Hematopoietic multipotent progenitor cell treated with erythropoietin and hydrocortisone succinate and interleukin-3 and kit ligand, for 4 days (in vitro differentiated cells): ENCODE data around the gene THBS2.

Experiments used
- DNase-seq: peaks from one replicate; pipeline ENCODE4 v3.0.0-alpha.2; 2015

The THBS2 gene

DNA sequence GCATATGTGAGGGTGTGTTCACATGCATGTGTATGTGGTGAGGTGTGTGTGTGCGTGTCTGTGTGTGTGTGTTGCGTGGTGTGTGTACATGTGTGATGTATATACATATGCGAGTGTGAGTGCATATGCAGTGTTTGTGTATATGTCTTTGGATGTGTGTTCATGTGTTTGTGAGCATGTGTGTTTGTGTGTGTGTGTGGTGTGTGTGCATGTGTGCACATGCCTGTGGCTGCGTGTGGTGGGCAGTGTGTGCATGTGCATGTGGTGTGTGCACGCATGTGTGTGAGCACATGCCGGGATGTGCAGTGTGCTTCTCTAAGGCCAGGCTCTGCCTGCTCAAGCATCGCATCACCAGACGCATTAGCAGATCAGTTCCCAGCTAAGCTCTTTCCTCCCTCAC is 5.7 kb downstream of the THBS2 start:
- no peak for DNase-seq

DNA sequence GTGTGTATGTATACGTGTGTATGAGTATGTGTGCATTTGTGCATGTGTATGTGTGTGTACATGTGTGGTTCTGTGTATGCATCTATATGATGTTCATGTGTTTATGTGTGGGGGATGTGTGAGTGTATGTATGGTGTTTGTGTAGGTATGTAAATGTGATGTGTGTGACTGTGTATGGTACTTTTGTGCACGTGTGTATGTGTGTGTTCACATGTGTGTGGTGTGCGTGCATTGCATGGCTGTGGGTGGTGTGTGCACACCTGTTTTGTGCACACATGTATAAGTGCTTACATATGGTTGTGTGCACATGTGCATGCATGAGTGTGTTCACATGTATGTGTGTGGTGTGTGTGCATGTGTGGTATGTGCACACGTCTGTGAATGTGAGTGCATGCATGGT is 6.2 kb downstream of the THBS2 start:
- DNase-seq: no peak

DNA sequence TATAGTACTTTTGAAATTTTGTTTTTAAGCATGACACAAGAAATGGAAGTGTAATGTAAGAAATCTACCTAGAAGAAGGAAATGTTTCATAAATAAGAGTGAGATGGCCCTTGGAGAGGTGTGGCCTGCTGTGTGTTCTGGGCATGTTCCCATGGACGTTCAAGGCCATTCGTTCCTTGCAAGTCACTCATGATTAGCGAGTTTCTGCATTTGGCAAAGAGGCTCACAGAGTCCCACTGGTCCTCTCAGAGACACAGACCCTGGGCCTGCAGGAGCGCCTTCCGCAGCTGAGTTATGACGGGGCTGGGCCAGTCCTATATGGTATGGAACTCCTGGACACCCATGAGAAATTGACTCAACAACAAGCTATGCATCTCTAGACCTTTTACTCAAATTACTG is 7.2 kb downstream of the THBS2 start:
- no peak for DNase-seq

DNA sequence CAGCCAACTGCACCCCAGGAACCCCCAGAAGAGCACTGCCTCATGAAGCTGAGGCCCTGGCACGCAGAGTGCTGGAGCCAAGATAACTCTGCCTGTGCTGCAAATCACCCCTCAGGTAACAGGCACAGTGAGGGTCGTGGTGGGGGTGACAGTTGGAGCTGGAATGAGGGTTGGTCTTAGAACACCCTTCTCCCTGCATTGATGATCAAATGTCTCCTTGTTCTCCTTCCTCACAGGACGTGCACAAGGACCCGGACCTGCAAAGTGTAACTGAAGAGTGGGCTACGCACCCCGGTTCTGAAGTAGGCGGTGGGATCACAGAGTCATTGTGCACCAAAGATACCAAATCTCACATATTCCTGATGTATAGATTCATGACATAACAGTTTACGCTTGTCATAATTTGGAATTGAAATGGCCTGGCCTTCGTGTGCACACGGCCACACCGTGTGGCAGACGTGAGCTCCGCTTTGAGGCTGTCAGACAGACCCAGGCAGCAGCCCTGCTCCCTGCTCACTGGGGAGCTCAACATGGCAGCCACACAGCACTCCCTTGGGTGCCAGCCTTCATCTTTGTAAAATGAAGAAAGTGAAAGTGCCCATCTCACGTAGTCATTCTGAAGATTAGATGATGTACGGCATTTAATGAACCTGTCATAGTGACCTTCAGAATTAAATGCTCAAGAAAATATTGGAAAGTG is 8.8 kb downstream of the THBS2 start:
- no peak for DNase-seq

DNA sequence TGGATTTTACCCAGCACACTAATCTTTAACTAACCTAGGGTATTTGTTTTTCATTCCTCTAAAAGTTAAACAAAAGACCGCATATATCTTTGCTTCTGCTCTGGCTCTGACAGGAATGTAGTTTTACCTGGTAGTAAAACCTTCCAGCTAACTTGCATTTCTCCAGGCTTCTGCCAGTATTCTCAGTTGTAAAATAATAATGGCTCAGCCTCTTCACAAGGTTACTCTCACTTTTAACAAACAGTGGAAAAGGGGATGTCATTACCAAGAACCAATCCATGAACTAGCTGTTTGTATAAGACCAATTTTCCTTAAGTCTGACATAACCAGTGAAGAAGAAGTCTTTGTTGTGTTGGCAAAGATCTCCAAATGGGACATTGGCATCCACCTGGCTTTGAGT is 10.0 kb downstream of the THBS2 start:
- no peak for DNase-seq

DNA sequence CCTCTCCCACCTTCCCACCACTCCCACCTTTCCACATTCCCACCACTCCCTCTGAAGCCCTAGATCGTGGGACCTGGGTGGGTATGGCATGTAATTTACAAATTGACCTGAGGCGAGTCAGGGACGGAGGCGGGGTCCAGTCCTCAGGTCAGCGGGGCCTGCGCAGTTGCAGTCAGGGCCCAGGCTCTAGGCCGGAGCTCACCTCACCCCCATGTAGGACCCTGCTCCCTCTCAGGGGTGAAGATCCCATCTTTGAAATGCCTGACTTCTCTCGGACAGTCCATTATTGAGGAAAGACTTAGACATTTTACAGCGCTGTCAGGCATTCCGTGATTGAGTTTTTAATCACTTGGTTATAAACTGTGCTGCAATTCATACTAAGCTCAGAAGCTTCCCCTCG is 10.5 kb downstream of the THBS2 start:
- no peak for DNase-seq

DNA sequence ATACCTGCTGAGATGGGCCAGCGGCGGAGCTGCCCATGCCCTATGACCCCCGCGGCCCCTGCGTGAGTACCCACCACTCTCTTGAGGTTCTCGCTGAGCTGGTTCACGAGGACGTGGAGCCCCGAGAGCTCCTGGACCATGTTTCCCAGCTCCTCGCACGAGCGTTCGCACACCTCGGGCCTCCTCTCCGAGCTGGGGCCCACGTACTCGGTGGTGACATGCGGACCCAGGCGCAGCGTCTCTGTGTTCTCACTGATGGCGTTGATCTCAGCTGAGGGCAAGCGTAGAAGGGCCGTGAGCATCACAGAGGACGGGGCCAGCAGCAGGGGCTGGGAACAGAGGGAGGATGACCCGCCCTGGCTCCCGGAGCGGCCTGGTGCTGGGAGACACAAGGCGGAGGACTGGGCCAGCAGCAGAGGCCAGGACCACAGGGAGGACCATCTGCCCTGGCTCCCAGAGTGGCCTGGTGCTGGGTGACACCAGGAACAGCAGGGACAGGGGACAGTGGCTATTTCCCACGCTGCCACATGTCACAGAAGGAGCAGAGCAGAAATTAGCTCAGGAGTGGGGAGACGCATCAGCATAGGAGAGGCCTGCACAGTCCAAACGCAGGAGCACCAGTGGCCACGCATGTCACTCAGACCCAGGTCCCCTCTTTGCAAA is 11.8 kb downstream of the THBS2 start:
- DNase-seq: no peak

DNA sequence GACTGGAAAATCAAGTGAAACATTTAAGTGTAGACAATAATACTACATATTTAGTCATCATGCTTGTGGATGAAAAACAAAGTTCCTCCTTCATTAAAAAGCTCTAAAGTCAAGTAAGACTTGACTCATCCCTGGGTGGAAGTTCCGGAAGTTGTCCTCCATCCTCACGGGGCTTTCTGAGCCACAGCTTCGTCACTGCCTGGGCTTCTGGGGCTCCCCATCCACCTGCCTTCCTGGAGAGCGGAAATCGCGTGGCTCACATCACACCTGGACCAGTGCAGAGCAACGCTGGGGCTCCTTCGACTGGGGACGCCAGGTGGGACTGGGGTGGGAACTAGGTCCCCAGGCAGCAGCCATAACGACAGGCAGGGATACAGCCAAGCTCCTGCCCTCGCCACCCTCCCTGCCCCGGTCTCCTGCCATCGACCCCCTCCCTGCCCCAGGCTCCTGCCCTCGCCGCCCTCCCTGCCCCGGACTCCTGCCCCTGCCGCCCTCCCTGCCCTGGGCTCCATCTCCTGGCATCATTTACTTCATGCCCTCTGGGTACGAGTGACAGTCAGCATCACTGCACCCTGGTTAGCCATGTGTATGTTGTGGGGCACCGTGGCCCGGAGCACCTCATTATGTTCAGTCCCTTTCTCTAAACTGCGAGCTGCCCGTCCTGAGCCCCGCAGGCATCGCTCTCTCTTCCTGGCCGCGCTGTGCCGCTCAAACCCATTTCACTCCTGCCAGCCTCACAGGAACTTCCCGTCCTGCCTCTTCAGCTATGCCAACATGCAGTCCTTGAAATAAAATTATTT is 12.9 kb downstream of the THBS2 start:
- DNase-seq: no peak

DNA sequence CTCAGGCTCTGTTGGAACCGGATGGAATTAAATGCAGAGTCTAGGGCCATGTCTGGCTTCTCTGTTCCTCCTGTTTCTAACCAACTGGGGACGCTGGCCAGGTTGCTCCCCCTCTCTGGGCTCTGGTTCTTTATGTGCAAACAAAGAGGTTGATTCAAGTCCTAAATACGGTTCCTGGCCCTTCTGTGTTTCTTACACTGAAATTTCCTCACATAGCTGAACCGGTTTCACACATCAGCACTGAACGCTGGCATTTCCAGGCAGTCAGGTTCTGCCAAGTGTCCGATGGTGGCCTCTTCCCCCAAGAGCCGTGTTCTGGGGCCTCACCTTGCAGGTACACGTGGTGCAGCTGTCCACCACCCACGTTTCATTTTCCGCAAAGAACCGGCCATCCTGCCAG is 13.5 kb downstream of the THBS2 start:
- DNase-seq: no peak

DNA sequence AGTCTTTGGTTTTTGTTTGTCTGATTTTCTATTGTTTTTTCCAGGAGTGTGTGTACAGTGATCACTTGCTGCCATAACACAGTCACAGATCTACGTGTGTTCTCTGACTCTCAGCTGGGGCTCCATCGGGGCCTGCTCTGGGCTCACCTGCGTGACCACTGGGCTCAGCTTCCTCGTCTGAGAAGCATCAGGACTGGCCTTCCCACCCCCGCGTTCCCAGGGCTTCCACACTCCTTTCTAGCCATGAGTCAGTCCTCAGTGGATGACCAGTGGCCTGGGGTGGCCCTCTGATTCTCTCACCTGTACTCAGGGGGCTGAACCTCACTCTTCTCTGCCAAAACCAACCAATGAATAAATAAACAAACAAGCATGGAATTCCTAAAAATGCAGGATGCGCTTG is 14.5 kb downstream of the THBS2 start:
- DNase-seq: no peak

DNA sequence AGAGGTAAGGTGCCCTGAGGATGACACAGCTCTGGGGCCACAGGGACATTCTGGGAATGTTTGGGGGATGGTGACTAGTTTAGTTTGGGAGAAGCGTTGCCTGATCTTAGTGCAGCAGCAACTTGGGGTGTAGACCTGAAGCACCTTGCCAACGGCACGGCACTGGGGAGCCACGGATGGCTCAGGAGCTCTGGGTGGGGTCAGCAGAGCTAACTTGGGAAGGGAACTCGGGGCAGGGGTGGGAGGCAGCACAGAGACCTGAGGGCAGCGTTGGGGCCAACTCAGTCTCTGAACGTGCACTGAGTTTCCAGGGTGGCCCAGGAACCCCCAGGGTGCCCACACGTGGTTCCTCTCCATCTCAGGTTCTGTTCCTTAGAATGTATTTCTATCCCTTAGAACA is 14.9 kb downstream of the THBS2 start:
- no peak for DNase-seq

DNA sequence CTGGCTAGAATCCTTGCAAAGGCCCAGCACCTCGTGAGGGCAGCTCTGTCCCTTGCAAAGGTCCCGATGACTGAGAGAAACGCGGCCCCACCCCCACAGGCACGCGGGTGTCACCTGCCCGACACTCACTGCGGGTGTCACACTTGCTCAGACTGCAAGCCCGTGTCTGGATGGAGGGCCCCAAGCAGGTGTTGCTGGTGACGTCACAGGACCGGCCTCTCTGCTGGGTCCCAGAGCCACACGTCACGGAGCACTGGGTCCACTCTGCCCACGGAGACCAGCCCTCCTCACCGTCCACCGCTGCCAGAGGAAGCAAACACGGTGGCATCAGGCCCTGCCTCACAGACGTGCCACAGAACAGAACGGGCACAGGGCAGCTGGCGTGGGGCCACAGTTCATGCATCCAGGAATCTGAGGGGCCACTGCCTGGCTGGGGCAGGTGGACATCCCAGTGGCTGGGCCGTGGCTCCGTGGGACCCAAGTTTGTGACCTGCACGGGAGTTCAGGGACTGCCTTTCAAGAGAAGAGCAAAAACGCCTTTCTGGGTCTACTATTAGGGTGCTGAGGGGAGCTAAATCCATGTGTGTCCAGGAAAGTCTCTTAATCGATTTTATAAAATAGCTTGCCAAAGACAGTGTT is 16.0 kb downstream of the THBS2 start:
- DNase-seq: no peak

DNA sequence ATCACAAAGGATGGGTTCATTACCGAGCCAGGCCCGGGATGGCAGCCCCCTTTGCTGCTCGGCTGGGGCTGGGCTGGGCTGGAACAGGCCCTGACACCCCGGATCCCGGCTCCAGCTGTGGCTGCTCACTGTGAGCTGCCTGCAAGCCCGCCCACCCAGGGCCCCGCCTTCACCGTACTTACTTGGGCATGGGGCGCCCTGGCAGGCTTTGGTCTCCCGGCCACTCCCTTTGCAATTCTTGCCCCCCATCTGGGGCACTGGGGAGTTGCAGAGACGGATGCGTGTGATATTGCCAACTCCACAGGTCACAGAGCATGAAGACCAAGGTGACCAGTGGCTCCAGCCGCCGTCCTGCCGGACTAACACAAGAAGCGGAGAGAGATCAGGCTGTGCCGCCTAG is 16.7 kb downstream of the THBS2 start:
- no peak for DNase-seq

DNA sequence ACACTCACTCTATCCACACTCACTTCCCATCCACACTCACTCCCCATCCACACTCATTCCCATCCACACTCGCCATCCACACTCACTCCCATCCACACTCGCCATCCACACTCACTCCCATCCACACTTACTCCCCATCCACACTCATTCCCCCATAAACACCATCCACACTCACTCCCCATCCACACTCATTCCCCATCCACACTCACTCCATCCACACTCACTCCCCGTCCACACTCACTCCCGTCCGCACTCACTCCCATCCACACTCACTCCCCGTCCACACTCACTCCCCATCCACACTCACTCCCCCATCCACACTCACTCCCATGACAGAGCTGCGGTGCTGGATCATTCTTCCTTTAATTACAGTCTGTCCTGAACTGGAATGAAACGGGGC is 17.1 kb downstream of the THBS2 start:
- no peak for DNase-seq

DNA sequence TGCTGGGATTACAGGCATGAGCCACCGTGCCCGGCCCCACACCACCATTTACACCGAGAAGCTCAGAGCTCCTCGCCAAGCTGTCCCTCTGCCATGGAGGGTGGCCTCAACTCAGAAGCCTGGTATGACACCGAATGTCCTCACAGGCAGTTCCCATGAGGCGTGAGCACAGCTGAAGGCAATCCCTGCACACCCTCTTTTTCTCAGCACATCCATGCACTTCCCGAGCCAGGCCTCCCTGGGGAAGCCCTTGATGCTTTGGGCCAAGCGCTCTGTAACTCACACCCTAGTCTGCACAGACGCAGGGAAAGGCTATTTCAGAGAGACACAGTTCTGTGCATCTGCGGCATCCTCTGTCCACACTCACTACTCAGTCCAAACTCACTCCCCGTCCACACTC is 18.4 kb downstream of the THBS2 start:
- DNase-seq: no peak

DNA sequence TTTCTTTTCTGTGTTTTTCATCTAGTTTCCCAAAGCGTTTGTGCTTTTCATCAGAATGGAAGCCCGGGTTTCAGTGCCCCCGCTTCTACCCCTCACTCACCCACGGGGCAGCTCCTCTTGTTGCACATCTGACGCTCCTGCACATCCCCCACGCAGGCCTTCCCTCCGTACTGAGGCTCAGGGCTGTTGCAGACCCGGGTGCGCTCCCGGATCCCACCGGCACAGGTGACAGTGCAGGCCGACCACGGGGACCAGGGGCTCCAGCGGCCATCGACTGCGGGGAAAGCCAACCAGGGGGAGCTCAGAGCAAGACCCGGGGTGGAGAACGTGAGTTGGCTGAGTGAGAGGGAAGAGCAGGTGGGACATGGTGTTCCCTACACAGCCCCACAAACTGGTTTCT is 19.0 kb downstream of the THBS2 start:
- no peak for DNase-seq

DNA sequence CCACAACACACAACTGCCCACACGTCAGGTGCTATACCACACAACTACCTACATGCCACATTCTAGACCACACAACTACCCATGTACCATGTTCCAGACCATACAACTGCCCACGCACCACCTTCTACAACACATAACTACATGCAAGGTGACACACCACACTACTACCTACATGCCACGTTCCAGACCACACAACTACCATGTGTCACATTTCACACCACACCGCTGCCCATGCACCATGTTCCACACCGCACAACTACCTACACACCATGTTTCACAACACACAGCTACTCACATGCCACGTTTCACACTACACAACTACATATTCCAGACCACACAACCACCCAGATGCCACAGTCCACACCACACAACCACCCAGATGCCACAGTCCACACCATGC is 19.8 kb downstream of the THBS2 start:
- no peak for DNase-seq

DNA sequence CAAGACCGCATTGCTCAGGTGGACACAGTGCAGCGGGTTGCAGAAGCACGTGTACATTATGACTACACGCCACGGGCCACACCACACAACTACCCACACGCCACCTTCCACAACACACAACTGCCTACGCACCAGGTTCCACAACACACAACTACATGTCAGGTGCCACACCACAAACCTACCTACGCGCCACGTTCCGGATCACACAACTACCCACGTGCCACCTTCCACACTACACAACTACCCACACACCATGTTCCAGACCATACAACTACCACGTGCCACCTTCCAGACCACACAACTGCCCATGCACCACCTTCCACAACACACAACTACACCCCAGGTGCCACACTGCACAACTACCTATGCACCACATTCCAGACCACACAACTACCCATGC is 20.5 kb downstream of the THBS2 start:
- DNase-seq: no peak

DNA sequence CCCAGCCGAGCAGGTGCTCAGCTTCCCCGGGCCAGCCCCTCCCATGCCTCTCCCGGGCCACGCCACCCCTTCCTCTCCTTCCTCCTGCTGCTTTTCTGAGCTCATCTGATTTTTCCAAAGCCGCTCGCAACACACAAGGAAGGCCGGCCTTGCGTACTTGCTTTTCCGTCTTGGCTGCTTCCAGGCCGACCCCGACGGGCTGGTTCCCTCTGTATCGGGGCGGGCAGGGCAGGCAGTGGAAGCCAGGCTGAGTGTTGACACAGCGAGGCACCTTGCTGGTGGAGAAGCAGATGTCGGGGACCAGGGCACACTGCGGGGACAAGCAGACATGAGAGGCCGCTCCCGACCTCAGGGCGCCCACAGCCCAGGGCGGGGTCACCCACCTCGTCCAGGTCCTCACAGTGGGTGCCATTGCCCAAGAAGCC is 21.1 kb downstream of the THBS2 start:
- DNase-seq: no peak

DNA sequence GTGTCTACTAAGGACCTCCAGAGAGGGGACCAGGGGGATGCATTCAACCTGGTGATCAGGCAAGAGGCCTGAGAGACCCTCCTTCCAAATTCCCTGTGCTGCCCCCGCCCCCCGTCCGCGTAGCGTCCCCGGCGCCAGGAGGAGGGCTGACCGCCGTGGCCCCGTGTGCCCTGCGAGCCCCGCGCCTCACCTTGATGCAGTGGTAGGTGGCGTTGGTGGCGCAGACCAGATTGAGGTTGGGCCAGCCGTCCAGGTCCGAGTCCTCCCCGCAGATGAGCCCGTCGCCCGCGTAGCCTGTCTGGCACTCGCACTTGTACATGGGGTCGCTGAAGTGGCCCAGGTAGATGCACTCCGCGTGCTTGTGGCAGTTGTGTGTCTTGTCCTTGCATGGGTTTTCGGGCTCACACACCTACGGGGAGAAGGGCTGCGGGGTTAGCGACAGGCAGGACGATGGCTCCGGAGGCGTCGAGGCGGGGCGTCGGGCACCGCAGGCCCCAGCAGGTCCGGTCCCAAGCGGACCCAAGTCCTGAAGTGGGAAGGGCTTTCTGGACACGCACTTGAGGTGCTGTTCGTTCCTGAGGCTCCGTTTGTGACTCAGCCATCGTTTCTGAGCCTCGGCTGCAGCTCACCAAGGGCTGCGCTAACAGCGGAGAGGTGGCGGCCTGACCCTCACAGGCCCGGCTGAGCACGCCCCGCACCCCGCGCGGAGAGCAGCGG is 21.7 kb downstream of the THBS2 start:
- DNase-seq: no peak

DNA sequence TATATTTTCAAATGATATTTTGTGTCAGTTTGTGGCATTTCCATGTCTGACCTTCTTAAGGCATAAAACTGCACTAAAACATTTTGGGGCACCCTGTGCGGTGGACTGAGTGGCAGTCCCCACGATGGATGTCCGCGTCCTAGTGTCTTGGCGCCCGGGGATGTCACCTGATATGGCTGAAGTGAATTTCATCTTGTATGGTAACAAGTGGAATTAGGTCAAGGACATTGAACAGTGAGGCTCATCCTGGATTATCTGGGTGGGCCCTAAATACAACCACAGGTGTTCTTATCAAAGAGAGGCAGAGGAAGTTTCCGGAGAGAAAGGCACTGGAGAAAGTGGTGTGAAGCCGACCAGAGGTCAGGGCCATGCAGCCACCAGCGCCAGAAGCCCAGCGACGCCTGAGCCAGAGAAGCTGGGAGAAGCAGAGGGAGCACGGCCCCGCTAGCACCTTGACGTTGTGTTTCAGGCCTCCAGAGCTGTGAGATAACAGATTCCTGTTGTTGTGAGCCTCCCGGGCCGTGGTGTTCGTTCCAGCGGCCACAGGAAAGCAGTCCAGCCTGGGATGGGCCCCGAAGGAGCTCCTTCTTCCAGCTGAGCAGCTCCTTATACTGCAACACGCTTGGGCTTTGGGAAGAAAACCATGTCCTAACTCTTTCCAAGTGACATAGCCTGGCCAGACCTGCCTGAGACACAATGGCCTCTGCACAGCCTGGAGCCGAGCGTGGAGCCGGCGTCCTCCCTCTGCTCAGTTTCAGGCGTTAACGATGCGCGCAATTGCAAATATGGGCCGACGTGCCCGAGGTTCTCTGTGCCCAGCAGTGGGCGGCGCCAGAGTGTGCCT is 22.5 kb downstream of the THBS2 start:
- DNase-seq: no peak

DNA sequence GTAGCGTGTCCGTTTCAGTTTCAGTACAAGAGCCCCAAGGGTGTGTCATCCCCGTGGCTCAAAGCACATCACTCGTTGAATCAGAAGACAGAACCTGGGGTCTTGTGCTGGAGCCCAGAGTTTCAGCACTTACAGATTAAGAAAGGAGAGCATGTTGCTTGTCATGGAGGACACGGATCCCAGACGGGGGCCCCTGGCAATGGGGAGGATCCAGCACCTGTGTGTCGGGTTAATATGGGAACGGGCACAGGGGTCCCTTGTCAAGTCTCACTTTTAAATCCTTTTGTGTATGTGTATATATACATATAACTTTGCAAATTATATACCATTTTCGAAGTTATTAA is 23.4 kb downstream of the THBS2 start:
- DNase-seq: no peak
